GM12874 (cell line): ENCODE results near the gene NUB1.

ENCODE experiments used
- TF ChIP-seq, protein P1 (sequence below): IDR thresholded peaks from 2 replicates; pipeline ENCODE4 v1.5.1; 2011; ENCODE audit warnings: low read depth, mild to moderate bottlenecking, control low read depth, low read length, moderate library complexity; ENCODE audit not compliant: insufficient read depth

Gene NUB1

DNA sequence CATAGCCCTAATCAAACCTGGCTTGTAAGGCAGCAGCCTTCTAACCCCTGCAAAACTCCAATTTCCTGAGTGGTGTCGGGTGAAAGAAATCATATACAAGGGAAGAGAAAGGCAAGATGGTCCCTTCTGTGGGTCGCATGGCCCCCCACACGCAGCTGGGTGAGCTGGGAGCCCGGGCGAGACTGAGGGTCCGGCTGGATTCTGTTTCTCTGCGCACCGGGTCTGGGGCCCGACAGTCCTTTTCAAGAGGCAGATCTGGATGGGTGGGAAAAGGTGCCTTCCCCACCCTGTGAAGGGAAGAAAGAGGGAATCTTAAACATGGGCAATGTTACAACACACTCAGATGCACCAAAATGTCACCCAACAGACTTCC, 49.7 kb downstream of the NUB1 start:
- TF ChIP-seq, protein P1, sequence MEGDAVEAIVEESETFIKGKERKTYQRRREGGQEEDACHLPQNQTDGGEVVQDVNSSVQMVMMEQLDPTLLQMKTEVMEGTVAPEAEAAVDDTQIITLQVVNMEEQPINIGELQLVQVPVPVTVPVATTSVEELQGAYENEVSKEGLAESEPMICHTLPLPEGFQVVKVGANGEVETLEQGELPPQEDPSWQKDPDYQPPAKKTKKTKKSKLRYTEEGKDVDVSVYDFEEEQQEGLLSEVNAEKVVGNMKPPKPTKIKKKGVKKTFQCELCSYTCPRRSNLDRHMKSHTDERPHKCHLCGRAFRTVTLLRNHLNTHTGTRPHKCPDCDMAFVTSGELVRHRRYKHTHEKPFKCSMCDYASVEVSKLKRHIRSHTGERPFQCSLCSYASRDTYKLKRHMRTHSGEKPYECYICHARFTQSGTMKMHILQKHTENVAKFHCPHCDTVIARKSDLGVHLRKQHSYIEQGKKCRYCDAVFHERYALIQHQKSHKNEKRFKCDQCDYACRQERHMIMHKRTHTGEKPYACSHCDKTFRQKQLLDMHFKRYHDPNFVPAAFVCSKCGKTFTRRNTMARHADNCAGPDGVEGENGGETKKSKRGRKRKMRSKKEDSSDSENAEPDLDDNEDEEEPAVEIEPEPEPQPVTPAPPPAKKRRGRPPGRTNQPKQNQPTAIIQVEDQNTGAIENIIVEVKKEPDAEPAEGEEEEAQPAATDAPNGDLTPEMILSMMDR = no peak

- TF ChIP-seq, protein P1 = no peak
Observed at GRCh38 chr7:151392002-151392401, 50.4 kb downstream of the NUB1 start.

DNA sequence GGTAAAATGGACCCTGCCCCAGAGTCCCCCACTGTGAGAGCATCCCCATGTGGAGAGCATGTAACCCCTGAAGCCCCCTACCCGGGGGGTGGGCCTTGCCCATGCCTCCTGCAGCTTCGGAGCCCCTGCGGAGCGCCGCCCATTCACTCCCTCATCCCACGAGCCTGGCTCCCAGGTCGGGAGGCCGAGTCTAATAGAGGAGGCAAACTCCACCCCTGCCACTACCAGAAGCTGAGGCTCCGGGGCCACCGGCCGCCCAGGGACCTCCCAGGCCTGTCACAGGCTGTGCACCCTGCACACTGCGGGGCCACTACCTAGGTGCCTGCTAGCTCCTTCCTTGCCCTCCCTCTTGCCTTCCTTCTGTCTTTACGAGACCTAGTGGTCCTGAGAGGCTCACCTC, 50.8 kb downstream of the NUB1 start:
- TF ChIP-seq, protein P1 = no peak

GRCh38 chr7:151393031-151393977, 51.7 kb downstream of the NUB1 start:
- TF ChIP-seq, protein P1 = no peak

GRCh38 chr7:151394076-151395035, 52.7 kb downstream of the NUB1 start:
- TF ChIP-seq, protein P1 = no peak

DNA sequence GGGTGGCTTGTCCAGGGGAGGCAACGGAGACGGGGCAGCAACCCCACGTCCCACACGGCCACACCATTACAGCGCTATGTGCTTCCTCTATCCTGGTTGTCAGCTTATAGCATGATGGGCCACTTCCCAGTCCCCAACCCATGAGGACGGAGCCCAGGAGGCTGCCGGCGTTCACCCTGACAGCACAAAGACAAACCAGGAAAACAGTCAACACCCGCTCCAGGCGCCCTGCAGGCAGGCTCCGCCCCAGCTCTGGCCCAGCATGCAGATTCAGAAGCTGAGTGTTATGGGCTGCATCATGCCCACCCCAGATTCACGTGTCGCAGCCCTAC, 53.4 kb downstream of the NUB1 start:
- TF ChIP-seq, protein P1 = no peak

- TF ChIP-seq, protein P1 = no peak
Observed at GRCh38 chr7:151396328-151396970, 54.8 kb downstream of the NUB1 start.
